ENCODE measurements around the gene TDRD12. TPM values are rescaled to one million over a fixed set of nuclear protein-coding genes. Genes with fewer than 3 reads are reported as not detected.

Gene TDRD12
- total RNA-seq, 1 experiment from 2014 or later: 1.3 TPM

DNA sequence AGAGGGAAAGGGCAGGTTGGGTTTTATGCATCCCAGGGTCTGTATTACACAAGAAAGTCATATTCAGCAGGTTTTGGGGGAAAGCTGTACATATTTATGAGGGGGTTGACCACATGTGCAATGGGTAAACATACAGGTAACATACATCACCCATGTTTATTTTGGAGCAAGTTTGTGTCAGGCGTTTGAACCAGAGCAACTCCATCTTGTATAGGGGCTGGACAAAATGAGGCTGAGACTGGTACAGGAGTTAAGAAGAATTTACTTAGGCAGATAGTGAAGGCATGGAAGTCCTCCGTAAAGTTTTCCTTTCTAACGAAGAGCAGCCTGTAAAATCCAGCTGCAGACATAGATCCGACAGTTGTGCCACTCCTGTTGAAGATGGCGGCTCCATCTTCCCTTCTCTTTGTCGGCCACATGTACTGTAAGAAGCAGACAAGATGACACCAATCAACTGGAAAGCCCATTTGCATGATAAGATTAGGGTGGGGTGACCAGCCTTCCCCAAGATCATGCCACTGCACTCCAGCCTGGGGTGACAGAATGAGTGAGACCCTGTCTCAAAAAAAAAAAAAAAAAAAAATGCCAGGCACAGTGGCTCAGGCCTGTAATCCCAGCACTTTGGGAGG lies 32.6 kb upstream of the TDRD12 start:
- H3K4me3 Mint-ChIP-seq: no peak overlapping the region
- H2BK15ac ChIP-seq (ENCODE audit: low read depth, low read length): no peak overlapping the region
- H2AK5ac ChIP-seq (ENCODE audit: insufficient read length, low read length): no peak overlapping the region
- H2BK5ac ChIP-seq (ENCODE audit: insufficient read length, low read length): no peak overlapping the region
- no peaks in the 10 kb centered on the region for H3K23me2 ChIP-seq (ENCODE audit: insufficient read length, low read depth, low read length, poor library complexity, severe bottlenecking)
- H3K9me3 Mint-ChIP-seq: no peaks in the 10 kb centered on the region
- H2BK120ac ChIP-seq (ENCODE audit: low read depth, low read length, poor library complexity, severe bottlenecking): no peak overlapping the region
- H3K4me2 ChIP-seq (ENCODE audit: insufficient read depth, insufficient read length, low read length): no peak overlapping the region
- H4K8ac ChIP-seq (replicated peaks; ENCODE audit: insufficient read length, low read depth, low read length): no peak overlapping the region
- H3K56ac ChIP-seq (ENCODE audit: insufficient read length, low read depth, low read length): no peak overlapping the region
- peaks cover 0 to 6% of the 10 kb centered on the region in 2 experiments; a peak in 2 of 4 replicates for H3K4me1 Mint-ChIP-seq
- no peaks in the 10 kb centered on the region for H4K20me1 ChIP-seq (ENCODE audit: control insufficient read depth, insufficient read depth, insufficient read length)
- H3K4me1 ChIP-seq (ENCODE audit: insufficient read depth, low read length): no peaks in the 10 kb centered on the region
- no peak overlapping the region for H3T11ph ChIP-seq (ENCODE audit: low read length)
- H3K9ac ChIP-seq (ENCODE audit: extremely low read depth, insufficient read length, low read length): no peak overlapping the region
- no peak overlapping the region for H2BK12ac ChIP-seq (ENCODE audit: insufficient read length, low read depth, low read length)
- H3K14ac ChIP-seq (ENCODE audit: insufficient read depth, low read length): no peak overlapping the region
- H3K9me3 ChIP-seq (ENCODE audit: control insufficient read depth, low read depth, low read length): no peaks in the 10 kb centered on the region
- H3K27ac ChIP-seq (ENCODE audit: insufficient read length, low read depth, low read length): no peak overlapping the region
- no peak overlapping the region for H4K91ac ChIP-seq (ENCODE audit: insufficient read length, low read depth, low read length)
- WGBS (ENCODE audit: extremely low coverage, insufficient read length, low lambda C conversion rate): no CpG with 5 or more reads among the region's 6 CpGs
- H3K36me3 Mint-ChIP-seq (ENCODE audit: insufficient read depth in 1 of 3, low read depth in 3 of 3): no peaks in the 10 kb centered on the region
- no peak overlapping the region for H3K4ac ChIP-seq (ENCODE audit: low read depth, low read length)
- no peaks in the 10 kb centered on the region; the same call in 1 of the 2 replicates for H3K27me3 ChIP-seq (ENCODE audit: insufficient read depth, low read length)
- H3K79me2 ChIP-seq (ENCODE audit: insufficient read depth, low read length): no peaks in the 10 kb centered on the region
- peaks cover 3% of the 10 kb centered on the region for H3K27me3 Mint-ChIP-seq (ENCODE audit: low read depth)
- H2BK20ac ChIP-seq (ENCODE audit: low read depth, low read length, poor library complexity, severe bottlenecking): no peak overlapping the region
- H3K18ac ChIP-seq (ENCODE audit: insufficient read length, low read depth, low read length): no peak overlapping the region
- H3K27ac Mint-ChIP-seq: no peak overlapping the region
- H2AFZ ChIP-seq (ENCODE audit: low read length): no peak overlapping the region
- no peak for TF ChIP-seq CTCF (conservative IDR thresholded peaks at IDR 0.05)
- DNase-seq: no peak
- H3K23ac ChIP-seq (ENCODE audit: insufficient read length, low read depth, low read length): no peak overlapping the region
- no peak overlapping the region for H4K5ac ChIP-seq (ENCODE audit: insufficient read length, low read depth, low read length)
- no peaks in the 10 kb centered on the region for H3K79me1 ChIP-seq (ENCODE audit: insufficient read depth, low read depth, low read length, poor library complexity, severe bottlenecking)

Data from H9 (cell line).